ENCODE measurements around the gene MEGF9. TPM values are rescaled to one million over a fixed set of nuclear protein-coding genes. Genes with fewer than 3 reads are reported as not detected.

The MEGF9 gene
- total RNA-seq, 2 experiments from 2014 or later: 5.1 to 10.2 TPM

GRCh38 chr9:120693700-120694008 is 20.6 kb downstream of the MEGF9 start:
- H3K36me3 ChIP-seq (ENCODE audit: insufficient read depth, low read length): no peaks in the 10 kb centered on the region
- ChIA-PET POLR2A (no interaction called here), CTCF (ENCODE audit: unreplicated experiment) (no interaction called here)
- no peak overlapping the region for H2AFZ ChIP-seq (ENCODE audit: low read length)
- H3K4me1 ChIP-seq (ENCODE audit: insufficient read depth, low read length, poor library complexity, severe bottlenecking): no peaks in the 10 kb centered on the region
- no peak for TF ChIP-seq EZH2phosphoT487 (IDR thresholded peaks at IDR 0.05; ENCODE audit: borderline replicate concordance, low read depth, low read length)
- TF ChIP-seq CTCF (conservative IDR thresholded peaks at IDR 0.05; ENCODE audit: low read length): no peak
- no peak overlapping the region for H3K4me3 ChIP-seq (ENCODE audit: low read depth, low read length, poor library complexity, severe bottlenecking)
- no peaks in the 10 kb centered on the region for H3K79me2 ChIP-seq (ENCODE audit: insufficient read depth, low read depth, low read length)
- intact Hi-C loops (cut with micrococcal nuclease; ENCODE audit: unreplicated experiment): no loop called here
- BruUV-seq (replicated peaks): no TSS peak
- H3K9me3 ChIP-seq (ENCODE audit: low read length): no peaks in the 10 kb centered on the region
- 0 out of 2 replicates have a peak, but pooled peaks cover 7% of the 10 kb centered on the region for H4K20me1 ChIP-seq (ENCODE audit: insufficient read depth, low read length)
- H3K4me2 ChIP-seq (ENCODE audit: low read length): no peak overlapping the region
- DNase-seq (ENCODE audit: low spot score): no peak
- no peak overlapping the region for H3K27ac ChIP-seq (ENCODE audit: low read depth, low read length, poor library complexity, severe bottlenecking)
- H3K9me2 ChIP-seq (ENCODE audit: insufficient read depth, low read length): no peaks in the 10 kb centered on the region

GRCh38 chr9:120692901-120693699 is 21.2 kb downstream of the MEGF9 start:
- no peaks in the 10 kb centered on the region for H3K36me3 ChIP-seq (ENCODE audit: insufficient read depth, low read length)
- CTCF ChIA-PET (ENCODE audit: unreplicated experiment): no interaction called here

More at GRCh38 chr9:120692901-120693699, 21.2 kb downstream of the MEGF9 start:
- no peak overlapping the region for H3K4me3 ChIP-seq (ENCODE audit: low read depth, low read length, poor library complexity, severe bottlenecking)
- H3K27ac ChIP-seq (ENCODE audit: low read depth, low read length, poor library complexity, severe bottlenecking): no peak overlapping the region
- no TSS peak for BruUV-seq (replicated peaks)
- no peaks in the 10 kb centered on the region for H3K4me1 ChIP-seq (ENCODE audit: insufficient read depth, low read length, poor library complexity, severe bottlenecking)
- no peak overlapping the region for H2AFZ ChIP-seq (ENCODE audit: low read length)
- no peaks in the 10 kb centered on the region for H3K79me2 ChIP-seq (ENCODE audit: insufficient read depth, low read depth, low read length)
- peak; percentile 8 for DNase-seq (ENCODE audit: low spot score)
- intact Hi-C loops (cut with micrococcal nuclease; ENCODE audit: unreplicated experiment): no loop called here
- no peaks in the 10 kb centered on the region for H3K9me2 ChIP-seq (ENCODE audit: insufficient read depth, low read length)
- POLR2A ChIA-PET: no interaction called here
- no peak overlapping the region for H3K4me2 ChIP-seq (ENCODE audit: low read length)
- 0 out of 2 replicates have a peak, but pooled peaks cover 7% of the 10 kb centered on the region for H4K20me1 ChIP-seq (ENCODE audit: insufficient read depth, low read length)
- no peaks in the 10 kb centered on the region for H3K9me3 ChIP-seq (ENCODE audit: low read length)
- TF ChIP-seq EZH2phosphoT487 (IDR thresholded peaks at IDR 0.05; ENCODE audit: borderline replicate concordance, low read depth, low read length): no peak
- no peak for TF ChIP-seq CTCF (conservative IDR thresholded peaks at IDR 0.05; ENCODE audit: low read length)

All from OCI-LY7 (cell line).